ENCODE data around the gene PFKFB2.

The PFKFB2 gene

DNA sequence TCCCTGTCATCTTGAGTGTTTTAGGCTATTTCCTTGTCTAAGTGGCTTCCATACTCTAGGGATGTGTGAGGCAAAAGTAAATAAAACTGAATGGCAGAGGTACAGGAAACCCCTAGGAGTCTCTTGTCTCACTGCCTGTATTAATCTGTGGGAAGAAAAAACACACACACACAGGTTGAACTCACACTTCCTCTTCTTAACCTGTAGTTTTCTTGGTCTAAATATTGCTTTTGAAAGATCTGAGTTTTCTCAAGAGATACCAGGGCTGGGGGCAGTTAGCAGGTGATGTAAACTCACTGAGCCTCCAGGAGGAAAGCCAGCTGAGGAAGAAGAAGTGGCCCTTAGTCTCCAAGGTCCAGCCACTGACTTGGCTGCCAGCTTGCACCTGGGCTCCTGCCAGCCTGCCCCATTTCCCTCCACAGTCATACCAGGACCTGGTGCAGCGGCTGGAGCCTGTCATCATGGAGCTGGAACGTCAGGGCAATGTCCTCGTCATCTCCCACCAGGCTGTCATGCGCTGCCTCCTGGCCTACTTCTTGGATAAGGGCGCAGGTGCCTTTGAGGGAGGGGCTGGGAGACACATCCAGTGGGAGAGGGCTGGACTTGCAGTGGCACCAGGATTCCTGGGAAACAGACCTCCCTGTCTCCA lies 16.9 kb downstream of the PFKFB2 start:
- no peak for DNase-seq

DNA sequence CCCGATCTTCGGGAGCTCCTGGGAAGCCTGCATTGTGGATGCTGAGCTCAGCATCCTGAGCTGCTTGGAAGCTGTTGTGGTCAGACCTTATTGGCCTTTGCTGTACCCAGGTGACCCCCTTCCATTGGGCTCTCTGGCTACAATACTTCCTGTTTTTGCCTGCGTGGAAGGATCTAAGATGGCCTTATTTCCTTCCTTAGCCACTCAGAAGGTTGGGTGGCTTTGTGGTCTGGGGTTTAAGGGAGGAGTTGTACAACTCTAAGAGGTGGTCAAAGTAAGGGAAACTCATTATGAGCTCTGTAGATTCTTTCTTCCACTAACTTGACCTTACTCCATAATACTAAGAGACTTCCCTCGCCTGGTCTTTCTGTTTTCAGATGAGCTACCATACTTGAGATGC lies 17.7 kb downstream of the PFKFB2 start:
- DNase-seq: no peak

DNA sequence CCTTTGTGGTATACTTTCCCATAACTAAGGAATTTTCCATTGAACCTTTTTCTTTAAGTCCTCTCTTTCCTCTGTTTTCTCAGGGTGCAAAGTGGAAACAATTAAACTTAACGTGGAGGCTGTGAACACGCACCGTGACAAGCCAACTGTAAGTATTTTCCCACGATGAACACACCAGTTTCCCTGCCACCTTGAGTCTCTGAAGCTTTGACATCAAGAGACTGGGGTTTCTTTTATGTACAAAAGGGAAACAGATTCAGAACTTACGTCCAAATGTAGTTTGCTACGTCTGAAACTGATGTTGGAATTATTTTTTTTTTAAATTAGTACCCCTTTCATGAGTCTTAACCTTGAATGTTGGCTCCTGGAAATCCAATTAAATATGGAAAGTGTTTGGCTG lies 18.4 kb downstream of the PFKFB2 start:
- no peak for DNase-seq

DNA sequence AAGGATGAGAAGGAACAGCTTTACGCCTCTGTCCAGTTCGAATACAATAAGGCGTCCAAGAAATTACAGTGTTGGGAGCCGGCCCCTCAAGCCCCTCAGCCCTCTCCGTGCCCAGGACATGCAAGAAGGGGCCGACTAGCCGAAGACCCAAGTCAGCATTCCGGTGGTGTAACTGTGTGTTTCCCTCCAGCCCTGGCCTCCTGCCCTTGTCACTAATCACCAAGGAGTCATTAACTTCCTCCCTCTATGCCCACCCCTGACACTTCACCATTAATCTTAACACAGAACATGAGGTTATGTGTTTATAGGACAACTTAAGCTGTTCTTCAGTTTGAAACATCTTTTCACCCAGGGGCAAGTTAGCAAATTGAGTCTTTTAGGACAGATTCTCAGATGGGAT lies 19.2 kb downstream of the PFKFB2 start:
- no peak for DNase-seq

DNA sequence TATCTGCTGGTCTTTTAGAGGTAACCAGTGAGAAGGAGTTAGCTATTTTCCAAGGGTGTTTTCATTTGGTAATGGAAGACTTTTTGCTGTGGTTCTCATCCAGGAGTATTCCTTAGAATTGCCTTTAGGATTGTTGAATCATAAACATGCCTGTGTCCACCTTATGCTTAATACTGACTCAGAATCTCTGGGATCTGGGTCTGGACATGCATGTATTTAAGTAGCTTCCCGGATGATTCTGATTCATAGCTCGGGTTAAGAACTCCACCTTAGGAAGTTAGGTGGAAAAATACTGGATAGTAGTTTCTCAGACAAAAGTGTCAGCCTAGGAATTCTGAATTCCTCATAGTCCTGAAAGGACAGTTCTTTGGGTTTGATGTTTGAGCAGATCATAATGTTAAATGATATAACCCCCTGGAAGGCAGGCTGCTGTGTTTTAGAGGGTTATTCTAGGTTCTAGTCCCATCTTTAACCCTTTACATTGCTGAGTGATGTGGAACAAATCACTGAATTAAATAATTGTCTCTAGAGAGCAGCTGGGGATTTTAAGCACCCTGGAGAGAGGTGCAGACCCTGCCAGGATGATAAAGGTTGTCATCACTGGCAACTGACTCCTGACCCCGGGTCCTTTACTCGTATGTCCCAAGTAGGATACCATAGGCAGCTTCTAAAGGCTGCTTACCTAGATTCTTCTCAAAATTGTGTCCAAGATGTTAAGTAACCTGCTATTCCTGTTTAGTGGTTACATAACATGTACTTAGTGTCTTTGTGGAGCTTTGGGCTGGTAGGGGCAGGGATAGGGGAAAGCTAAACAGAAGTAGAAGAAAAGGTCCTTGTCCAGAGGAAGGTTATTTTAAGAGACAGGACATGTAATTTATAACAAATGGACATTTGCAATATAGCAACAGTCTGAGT lies 21.1 kb downstream of the PFKFB2 start:
- no peak for DNase-seq

DNA sequence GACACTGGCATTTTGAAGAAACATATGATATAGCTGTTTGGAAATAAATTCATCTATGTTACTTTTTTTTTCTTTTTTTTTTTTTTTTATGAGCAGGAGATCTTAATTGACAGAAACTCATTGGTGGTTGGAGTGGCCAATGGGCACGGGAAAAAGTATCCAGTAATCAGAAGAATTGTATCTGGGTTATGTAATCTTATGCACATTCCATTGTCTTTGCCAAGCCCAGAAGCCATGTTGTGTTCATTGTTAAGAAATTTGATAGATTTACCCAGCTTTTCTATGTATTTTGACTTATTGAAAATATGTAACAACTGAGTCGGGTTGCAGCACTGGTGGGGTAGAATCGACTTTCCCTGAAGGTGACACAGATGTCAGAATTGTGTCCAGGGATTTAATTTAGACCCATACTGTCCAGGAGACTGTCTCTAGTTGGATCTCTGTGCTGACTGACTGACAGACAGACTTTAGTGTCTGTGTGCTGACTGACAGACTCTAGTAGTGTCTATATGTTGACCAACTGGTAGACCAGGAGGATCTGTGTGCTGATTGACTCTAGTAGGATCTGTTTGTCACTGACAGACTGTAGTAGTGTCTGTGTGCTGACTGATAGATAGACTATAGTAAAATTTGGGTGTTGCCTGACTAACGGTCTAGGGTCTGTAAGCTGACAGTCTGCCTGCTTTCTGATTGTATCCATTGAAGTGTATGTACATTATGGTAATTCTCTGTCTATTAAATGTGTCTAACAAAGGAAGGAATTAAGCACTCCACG lies 23.3 kb downstream of the PFKFB2 start:
- no peak for DNase-seq

DNA sequence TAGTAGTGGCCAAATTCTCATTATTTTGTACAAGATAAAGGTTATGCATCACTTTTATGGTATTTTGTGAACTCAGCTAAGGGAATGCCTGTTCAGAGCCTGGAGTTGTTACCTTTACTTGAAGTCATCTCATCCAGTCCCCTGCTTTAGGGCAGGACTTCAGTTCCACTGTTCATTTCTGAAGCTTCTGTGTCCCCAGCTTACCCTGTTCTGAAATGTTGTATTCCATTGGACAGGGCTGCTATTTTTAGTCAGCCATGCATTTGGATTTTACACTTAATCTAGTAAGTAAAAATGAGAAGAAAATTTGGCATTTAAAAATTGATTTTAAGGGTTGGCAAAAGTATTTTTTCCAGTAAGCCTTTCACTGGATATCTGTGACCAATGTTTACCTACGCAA lies 23.9 kb downstream of the PFKFB2 start:
- no peak for DNase-seq

DNA sequence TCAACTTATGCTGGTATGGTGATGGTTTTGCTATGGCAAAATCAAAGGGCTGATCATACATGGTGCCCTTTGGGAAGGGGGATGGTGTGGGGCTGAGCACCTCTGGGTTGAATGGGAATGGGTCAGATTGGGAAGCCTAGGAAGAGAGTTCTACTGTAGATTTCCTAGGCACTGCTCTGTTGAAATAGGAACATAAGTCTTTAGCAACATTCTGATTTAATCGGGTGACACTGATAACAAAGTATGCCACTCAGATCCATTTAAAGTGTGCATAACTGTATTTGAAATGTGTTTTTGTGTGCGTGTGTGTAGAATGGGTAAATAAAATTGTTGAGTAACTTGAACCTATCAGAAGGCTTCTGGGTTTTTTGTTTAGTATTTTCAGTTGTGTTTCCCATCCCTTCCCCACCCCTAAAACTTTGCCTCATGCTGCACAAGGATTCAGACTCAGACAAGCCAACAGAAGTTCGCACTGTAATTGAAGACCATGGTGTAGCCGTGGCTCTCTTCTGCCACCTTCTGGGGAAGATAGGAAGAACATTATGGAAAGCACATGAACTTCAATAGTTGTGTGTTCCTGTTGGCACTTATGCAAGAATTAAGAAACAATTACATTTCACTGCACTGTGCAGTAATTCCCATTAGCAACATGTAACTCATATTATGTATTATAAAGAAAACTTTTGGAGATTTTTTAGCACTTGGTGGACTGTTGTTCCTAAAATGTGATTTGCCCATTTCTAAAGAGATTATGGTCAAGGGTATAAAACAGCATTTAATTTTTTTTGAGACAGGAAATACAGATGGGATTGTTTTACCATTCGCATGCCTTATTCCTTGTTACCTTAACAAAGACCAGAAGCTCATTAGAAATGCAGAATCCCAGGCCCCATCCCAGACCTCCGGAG lies 24.6 kb downstream of the PFKFB2 start:
- DNase-seq: peak; percentile 73

DNA sequence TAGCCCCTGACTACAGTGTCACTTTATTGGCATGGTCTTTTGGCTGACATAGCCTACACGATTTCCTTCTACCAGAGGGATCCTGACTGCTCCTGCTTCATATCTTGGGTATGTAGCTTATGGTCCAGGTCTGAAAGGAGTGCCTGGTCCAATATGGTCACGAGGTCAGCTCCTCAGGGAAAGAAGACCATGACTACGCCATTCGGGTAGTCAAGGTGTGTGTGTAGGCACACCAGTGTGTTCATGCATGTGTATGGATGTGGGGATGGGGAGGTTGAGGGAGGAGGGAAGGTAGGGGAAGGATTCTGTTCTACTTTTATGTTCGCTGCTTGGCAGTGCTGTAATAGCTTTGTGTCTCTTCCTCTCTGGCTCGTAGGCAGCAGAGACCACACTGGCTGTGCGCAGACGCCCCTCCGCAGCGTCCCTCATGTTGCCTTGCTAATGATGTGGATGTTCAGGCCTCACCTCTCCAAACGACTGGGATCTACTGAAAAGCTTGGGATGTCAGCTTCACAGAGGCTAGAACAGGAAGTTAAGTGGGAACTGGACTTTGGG lies 25.6 kb downstream of the PFKFB2 start:
- no peak for DNase-seq

DNA sequence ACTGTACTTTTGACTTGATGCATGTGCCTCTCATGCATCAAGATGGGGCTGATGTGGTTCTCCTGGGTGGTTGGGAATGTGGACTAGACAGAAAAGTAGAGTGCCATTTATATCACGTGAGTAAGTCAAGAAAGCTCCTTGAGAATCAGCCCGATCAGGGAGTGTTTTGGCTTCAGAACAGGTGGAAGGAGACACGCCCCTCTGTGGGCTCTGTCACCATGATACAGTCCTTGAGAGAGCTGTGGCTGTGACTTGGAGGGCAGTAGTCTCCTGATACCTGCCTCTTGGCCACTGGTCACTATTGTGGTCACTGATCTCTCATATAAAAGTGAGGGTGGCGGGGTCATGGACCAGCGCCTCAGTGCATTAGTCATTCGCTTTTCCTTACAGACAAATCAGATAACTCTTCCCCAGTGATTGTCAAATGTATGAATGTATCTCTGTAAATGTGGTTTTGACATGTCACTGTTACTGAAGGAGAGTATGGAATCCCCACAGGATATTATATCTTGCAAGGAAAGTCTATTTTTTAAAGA lies 26.7 kb downstream of the PFKFB2 start:
- DNase-seq: no peak

DNA sequence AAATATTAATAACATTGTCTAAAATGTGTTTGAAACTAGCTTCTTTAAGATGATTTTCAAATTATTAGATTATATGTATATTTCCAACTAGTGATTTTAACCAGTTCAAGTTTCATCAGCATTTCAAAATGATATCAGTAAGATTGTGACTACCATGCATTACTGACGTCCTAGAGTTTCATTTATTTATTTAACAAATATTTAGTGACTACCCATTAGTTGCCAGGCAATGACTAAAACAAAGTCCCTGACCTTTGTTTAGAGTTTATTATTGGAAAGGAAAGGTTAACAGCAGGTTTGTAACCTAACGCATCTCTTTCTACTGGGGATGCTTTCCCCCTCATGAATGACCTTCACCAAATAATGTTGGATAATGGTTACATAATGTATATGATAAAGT lies 28.0 kb downstream of the PFKFB2 start:
- DNase-seq: no peak

DNA sequence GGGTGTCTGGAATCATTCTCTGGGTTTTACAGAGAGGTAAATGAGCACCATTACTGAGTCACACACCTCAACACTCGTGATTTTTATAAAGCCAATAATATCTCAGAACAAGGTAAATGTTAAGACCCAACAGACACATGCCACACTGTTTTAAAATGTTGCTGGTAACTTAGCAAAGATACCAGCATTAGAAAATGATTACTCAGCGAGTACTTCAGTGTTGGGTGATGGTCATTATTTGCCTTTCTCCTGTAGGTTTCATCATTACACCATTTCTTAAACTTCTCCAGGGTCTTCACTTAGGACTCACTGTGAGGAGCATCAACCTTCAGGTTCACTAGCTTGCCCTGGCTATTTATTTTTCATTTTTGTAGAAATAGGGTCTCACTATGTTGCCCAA lies 28.7 kb downstream of the PFKFB2 start:
- DNase-seq: no peak

DNA sequence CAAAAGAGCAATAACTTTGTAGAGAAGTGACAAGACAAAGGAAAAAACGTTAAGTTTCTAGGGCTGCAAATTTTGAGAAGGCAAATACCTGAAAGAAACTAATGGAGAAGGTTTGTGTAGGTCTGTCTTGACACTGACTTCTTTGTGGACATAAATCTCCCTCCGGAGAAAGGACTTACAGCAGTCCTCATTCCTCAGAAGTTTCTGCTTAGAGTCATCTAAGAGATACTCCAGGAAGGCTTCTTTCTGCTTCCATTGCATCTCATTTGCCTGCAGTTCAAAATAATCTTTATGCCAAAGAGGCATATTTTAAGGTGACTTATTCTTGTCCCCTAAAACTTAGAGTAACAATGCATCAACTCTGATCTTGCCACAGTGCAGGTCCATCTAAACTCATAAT lies 31.2 kb downstream of the PFKFB2 start:
- no peak for DNase-seq

DNA sequence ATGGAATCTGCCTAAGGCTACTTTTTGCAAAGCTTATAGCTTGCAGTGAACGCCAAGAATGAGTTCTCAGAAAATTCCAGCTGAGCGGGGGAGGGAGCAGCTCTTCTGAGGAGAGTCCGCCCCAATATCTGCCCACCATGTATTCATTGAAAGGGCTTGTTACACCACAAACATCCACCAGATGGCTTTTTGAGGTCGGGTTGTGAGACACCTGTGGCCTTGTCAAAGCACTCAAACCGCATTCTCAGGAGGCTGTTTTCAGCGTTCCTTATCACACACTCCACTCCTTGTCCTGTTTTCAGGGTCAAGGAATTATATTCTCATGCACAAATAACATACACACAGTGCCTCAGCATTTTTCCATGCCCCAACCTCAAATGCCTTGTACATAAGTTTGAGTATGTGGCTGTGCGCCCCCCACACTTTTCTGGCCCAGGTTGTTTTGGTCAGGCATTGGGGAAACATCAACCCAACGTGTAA lies 31.7 kb downstream of the PFKFB2 start:
- peak; percentile 75 for DNase-seq

DNA sequence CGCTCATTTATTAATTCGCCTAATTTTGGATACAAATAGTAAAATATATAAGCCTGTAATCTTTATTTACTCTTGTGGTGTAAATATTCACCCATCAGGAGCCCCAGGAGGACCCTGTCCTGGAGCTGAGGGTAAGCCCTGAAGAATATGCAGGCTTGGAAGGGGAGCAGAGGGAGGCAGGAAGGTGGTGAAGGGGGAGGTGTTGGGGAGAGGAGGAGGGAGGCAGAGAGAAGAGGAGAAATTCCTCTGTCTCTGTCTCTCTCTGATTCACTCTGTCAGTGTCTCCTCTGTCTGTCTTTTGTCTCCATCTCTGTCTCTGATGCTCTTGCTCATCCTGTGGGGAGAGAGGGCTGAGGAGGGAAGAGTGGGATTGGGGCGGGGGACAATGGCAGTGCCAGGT lies 32.8 kb downstream of the PFKFB2 start:
- no peak for DNase-seq

DNA sequence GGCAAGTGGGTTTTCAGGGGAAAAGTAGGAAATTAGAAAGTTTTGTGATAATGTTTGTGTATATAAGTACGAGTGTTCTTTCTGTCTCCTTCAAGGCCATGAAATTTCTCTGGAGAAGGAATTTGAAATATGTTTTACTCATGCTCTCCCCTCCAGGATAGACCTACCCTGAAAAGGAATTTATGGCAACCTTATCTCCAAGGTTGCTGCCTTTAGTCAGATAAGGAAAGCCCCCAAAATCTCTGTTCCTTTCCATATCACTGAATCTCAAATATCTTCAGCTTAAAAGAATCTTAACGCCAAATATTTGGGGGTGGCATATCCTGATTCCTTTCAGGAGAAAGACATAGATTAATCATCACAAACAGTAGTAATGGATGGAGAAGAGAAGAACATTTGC lies 35.1 kb downstream of the PFKFB2 start:
- no peak for DNase-seq

DNA sequence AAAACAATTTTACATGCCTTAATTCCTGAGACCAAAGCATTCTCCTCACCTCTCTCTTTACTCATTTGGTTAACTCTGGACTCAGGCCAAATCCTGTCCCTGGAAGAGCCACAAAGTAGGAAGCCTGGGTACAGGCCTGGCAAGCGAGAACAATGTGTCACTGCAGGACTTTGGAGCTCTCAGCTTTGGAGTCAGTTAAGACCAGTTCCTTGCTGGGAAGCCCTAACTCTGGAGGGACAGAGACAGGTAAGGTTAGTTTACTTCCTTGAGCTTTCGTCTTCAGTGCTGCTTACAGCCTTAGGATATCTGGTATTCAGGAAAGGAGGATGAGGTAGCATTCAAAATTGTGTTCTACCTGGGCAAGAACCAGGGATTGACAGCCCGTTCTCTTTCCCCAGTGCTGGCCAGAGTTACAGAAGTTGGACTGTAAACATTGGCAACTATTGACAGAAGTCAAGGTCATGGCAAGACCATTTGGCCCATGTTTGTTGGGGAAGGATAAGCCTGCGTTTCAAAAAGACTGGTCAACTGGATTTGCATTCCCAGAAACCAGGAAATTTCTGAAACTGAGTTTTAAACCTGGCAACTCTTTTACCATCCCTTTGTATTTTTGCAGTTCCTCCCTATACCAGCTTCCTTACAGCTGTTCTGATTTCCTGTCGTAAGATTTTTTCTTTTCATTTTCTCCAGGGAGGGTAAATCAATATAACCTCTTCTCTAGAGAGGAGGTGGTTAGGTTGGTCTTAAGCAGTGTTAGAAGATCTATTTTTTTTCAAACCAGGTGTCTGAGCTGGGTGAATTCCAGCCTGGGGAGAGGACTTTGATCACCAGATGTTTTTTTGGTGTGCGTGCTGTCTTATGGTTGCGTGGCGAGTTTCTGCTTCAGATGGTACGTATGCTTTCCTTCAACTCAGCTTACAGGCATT lies 35.9 kb downstream of the PFKFB2 start, which contains the start of gene C4BPB:
Gene C4BPB, plus strand, starts transcription at position 160 of the 926 bp plus-strand sequence. Its CDS starts 672 bp downstream, at position 832.
- peak; percentile 11 for DNase-seq

DNA sequence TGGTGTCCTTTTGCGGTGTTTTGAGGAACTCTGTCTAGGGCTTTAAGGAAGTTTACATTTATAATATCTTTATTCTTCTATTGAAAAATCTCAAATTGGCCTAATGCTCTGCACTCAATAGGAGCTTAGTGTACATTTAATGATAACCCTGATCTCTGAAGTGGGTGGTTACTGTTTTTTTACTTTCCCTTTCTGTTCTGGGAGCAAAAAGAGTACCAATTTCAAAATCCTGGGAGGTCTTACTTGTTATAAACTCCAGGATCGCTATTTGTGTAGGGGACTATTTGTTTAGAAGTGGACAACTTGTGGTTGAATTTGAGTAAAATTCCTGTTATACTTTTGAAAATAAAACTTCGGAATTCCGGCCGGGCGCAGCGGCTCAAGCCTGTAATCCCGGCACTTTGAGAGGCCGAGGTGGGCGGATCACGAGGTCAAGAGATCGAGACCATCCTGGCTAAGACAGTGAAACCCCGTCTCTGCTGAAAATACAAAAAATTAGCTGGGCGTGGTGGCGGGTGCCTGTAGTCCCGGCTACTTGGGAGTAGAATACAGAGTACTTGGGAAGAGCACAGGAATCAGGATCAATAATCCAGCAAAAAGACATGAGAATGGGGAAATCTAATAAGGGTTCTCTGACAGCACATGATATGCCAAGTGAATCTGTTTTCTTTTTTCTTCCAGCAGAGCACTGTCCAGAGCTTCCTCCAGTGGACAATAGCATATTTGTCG lies 36.7 kb downstream of the PFKFB2 start:
- no peak for DNase-seq

DNA sequence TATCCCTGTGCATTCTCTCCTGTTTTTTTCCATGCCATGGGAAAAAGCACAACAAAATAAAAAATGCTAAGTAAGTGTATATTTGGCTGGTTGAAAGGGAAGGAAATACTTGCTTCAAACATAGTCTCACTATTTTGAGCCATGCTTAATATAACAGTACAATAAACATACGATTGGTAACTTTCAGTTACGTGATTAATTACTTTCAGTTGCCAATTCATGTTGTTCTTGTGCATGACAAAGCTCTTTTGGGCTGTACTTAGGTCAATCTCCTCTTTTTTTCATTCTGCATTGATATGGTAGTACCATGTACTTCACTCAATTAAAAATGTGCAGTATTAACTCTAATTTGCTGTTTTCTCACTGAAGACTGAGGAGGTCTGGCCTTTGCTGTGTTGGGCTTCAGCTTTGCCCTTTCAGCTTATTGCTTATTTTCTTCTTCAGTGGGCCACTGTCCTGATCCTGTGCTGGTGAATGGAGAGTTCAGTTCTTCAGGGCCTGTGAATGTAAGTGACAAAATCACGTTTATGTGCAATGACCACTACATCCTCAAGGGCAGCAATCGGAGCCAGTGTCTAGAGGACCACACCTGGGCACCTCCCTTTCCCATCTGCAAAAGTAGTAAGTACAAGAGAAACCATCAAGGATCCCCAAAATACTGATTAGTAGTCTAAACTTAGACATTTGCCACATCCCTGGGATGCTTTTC lies 38.3 kb downstream of the PFKFB2 start:
- DNase-seq: no peak

All from NCI-H69 (cell line).